Neural crest cell (in vitro differentiated cells): ENCODE results near the gene MYL2. TPM values are rescaled to one million over a fixed set of nuclear protein-coding genes. Genes with fewer than 3 reads are reported as not detected.

Experiments
- DNase-seq: peaks from one replicate; pipeline ENCODE4 v3.0.0; 2021; ENCODE audit warnings: low read depth, mixed read lengths, low spot score
- H3K27ac Mint-ChIP-seq: one replicate; pipeline ENCODE4 v1.8.0; 2021; ENCODE audit warnings: mild to moderate bottlenecking, mixed read lengths; ENCODE audit not compliant: unreplicated experiment
- H3K27me3 Mint-ChIP-seq: 2 replicates; pipeline ENCODE4 v1.8.0; 2021; ENCODE audit warnings: low read depth, mild to moderate bottlenecking, mixed read lengths
- H3K36me3 Mint-ChIP-seq: 2 replicates; pipeline ENCODE4 v1.8.0; 2021; ENCODE audit warnings: low read depth, mild to moderate bottlenecking, mixed read lengths
- H3K4me1 Mint-ChIP-seq: 2 replicates; pipeline ENCODE4 v1.8.0; 2021; ENCODE audit warnings: mixed read lengths
- H3K4me3 Mint-ChIP-seq: one replicate; pipeline ENCODE4 v1.8.0; 2021; ENCODE audit warnings: mild to moderate bottlenecking, mixed read lengths
- H3K9me3 Mint-ChIP-seq: 2 replicates; pipeline ENCODE4 v1.8.0; 2021; ENCODE audit warnings: mixed read lengths
- CTCF ChIP-seq: fragments of 200-600 bp; sonication (generic); conservative IDR thresholded peaks from 2 replicates; pipeline ENCODE4 v1.5.0; 2021; ENCODE audit warnings: antibody characterized with exemption, mild to moderate bottlenecking
- total RNA-seq: library from RNA; stranded (reverse); gene quantifications from 2 replicates; pipeline ENCODE4 v1.2.1, GENCODE V29; 2021

MYL2 gene
- total RNA-seq, 1 donor from 2014 or later: not detected

GRCh38 chr12:110940296-110940695 is 19.9 kb upstream of the MYL2 start:
- Mint-ChIP-seq H3K27me3 (peaks cover 65% of the 10 kb centered on the region), H3K27ac (no peak overlapping the region), H3K36me3 (no peaks in the 10 kb centered on the region), H3K4me1 (peaks cover 7% of the 10 kb centered on the region), H3K9me3 (no peaks in the 10 kb centered on the region), H3K4me3 (no peak overlapping the region)
- no peak for DNase-seq
- no peak for TF ChIP-seq CTCF

- no peak overlapping the region for H3K27ac Mint-ChIP-seq
- peaks cover 7% of the 10 kb centered on the region for H3K4me1 Mint-ChIP-seq
- no peaks in the 10 kb centered on the region for H3K9me3 Mint-ChIP-seq
- peak; percentile 82 for DNase-seq
- peaks cover 61% of the 10 kb centered on the region for H3K27me3 Mint-ChIP-seq
- peak; percentile 95 for TF ChIP-seq CTCF
- H3K36me3 Mint-ChIP-seq: no peaks in the 10 kb centered on the region
- no peak overlapping the region for H3K4me3 Mint-ChIP-seq
These were observed 16.8 kb upstream of the MYL2 start for GRCh38 chr12:110937104-110937641.

GRCh38 chr12:110936367-110937103 is 16.2 kb upstream of the MYL2 start:
- Mint-ChIP-seq H3K4me3 (no peak overlapping the region), H3K27ac (no peak overlapping the region), H3K36me3 (no peaks in the 10 kb centered on the region), H3K4me1 (peaks cover 7% of the 10 kb centered on the region), H3K9me3 (no peaks in the 10 kb centered on the region), H3K27me3 (peaks cover 57% of the 10 kb centered on the region)
- TF ChIP-seq CTCF: no peak
- DNase-seq: no peak

GRCh38 chr12:110935588-110935987 is 15.2 kb upstream of the MYL2 start:
- no peaks in the 10 kb centered on the region for H3K9me3 Mint-ChIP-seq
- TF ChIP-seq CTCF: no peak
- peaks cover 54% of the 10 kb centered on the region for H3K27me3 Mint-ChIP-seq
- no peak overlapping the region for H3K4me3 Mint-ChIP-seq
- no peaks in the 10 kb centered on the region for H3K36me3 Mint-ChIP-seq
- H3K27ac Mint-ChIP-seq: no peak overlapping the region
- no peak for DNase-seq
- H3K4me1 Mint-ChIP-seq: peaks cover 7% of the 10 kb centered on the region

GRCh38 chr12:110934093-110934852 is 13.9 kb upstream of the MYL2 start:
- no peaks in the 10 kb centered on the region for H3K9me3 Mint-ChIP-seq
- H3K4me1 Mint-ChIP-seq: peaks cover 7% of the 10 kb centered on the region
- H3K36me3 Mint-ChIP-seq: no peaks in the 10 kb centered on the region
- H3K4me3 Mint-ChIP-seq: no peak overlapping the region
- peaks cover 50% of the 10 kb centered on the region for H3K27me3 Mint-ChIP-seq
- no peak overlapping the region for H3K27ac Mint-ChIP-seq
- DNase-seq: no peak
- no peak for TF ChIP-seq CTCF
